HCT116 (cell line): ENCODE results near the gene FGD4.

Source experiments
- CTCF ChIP-seq, 3 experiments: fragments of 200-600 bp in 1 of 3; sonication (generic) in 1 of 3; IDR thresholded peaks in 2 of 3; conservative IDR thresholded peaks in 1 of 3; 2 replicates each; pipeline ENCODE4 v1.5.1; 2012 to 2017; ENCODE audit warnings: low read depth in 2 of 3, low read length in 2 of 3, antibody characterized with exemption in 1 of 3, borderline replicate concordance in 1 of 3, control low read depth in 1 of 3, mild to moderate bottlenecking in 1 of 3, mixed read lengths in 1 of 3, mixed run types in 1 of 3, moderate library complexity in 1 of 3; ENCODE audit not compliant: insufficient read depth in 1 of 3
- TF ChIP-seq, protein P1 (sequence below): IDR thresholded peaks from 2 replicates; pipeline ENCODE4 v1.6.1; 2011; ENCODE audit warnings: mild to moderate bottlenecking, low read length, moderate library complexity; ENCODE audit not compliant: insufficient replicate concordance; ENCODE audit errors: extremely low read depth

DNA sequence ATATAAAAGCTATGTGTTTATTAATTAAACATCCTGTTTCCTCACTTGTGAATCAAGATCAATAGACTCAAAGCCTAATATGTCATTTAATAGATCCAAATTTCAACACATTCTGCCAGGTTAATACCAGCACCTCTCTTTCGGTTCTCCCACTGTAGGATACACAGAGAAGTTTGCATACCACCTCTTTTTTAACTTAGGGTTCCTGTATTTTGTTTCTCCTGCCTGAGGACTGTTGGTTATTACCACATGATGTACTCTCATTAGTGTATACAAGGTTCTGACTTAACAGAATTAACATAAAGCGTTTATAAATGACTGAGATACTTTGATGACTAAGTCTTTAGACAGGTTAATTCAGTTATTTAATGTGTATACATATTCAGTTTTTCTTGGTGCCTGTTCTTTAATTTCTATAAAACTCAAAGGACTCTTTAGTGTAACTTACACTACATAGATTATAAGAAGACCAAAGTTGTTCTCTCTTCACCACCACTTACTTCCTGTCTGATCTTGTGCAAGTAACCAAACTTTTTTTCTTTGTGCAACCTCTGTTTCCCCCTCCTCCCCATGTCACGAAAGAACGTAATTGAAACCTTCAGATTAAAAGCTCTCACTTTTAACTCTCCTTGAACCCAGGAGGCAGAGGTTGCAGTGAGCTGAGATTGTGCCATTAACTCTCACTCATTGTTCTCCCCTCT lies 190.0 kb downstream of the FGD4 start:
- TF ChIP-seq CTCF (IDR thresholded peaks at IDR 0.05 in 2 of 3, conservative IDR thresholded peaks at IDR 0.05 in 1 of 3; ENCODE audit: borderline replicate concordance in 1 of 3, insufficient read depth in 1 of 3, low read depth in 2 of 3, low read length in 2 of 3) = no peak
- TF ChIP-seq, protein P1, sequence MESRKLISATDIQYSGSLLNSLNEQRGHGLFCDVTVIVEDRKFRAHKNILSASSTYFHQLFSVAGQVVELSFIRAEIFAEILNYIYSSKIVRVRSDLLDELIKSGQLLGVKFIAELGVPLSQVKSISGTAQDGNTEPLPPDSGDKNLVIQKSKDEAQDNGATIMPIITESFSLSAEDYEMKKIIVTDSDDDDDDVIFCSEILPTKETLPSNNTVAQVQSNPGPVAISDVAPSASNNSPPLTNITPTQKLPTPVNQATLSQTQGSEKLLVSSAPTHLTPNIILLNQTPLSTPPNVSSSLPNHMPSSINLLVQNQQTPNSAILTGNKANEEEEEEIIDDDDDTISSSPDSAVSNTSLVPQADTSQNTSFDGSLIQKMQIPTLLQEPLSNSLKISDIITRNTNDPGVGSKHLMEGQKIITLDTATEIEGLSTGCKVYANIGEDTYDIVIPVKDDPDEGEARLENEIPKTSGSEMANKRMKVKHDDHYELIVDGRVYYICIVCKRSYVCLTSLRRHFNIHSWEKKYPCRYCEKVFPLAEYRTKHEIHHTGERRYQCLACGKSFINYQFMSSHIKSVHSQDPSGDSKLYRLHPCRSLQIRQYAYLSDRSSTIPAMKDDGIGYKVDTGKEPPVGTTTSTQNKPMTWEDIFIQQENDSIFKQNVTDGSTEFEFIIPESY = no peak
